Mucosa of descending colon (tissue), 3 donors: ENCODE results near the gene TACR3. TPM values are rescaled to one million over a fixed set of nuclear protein-coding genes. Genes with fewer than 3 reads are reported as not detected.
"Not testable (repeated sequence)": the region's sequence is repeated elsewhere in the genome, so short reads cannot be mapped to it uniquely, and the experiment has no call there.

ENCODE experiments used
- ATAC-seq: fragments of 200-7000 bp; cut with Tn5 transposase; one replicate; pipeline ENCODE4 v1.9.1; 2020; ENCODE audit warnings: mild to moderate bottlenecking, moderate library complexity
- DNase-seq, 3 donors: peaks; one replicate each; pipeline ENCODE4 v3.0.0-alpha.2; 2020
- H3K36me3 ChIP-seq: fragments of 200-600 bp; one replicate; pipeline ENCODE4 v1.8.0; 2021; ENCODE audit warnings: low read depth, mild to moderate bottlenecking
- H3K4me1 ChIP-seq: fragments of 200-600 bp; one replicate; pipeline ENCODE4 v1.8.0; 2021; ENCODE audit warnings: low read depth, mild to moderate bottlenecking
- H3K4me3 ChIP-seq: fragments of 200-600 bp; one replicate; pipeline ENCODE4 v1.8.0; 2021; ENCODE audit warnings: mild to moderate bottlenecking
- H3K9me3 ChIP-seq: fragments of 200-600 bp; one replicate; pipeline ENCODE4 v1.8.0; 2021; ENCODE audit warnings: mild to moderate bottlenecking
- CTCF ChIP-seq: fragments of 200-600 bp; IDR thresholded peaks from one replicate; pipeline ENCODE4 v1.8.0; 2022; ENCODE audit warnings: antibody characterized with exemption, mild to moderate bottlenecking
- intact Hi-C, 2 donors: fragments of 100-400 bp; cut with DNase I in 1 of 2; cut with micrococcal nuclease in 1 of 2; formaldehyde crosslinking; loops; one replicate each; pipeline versions ENCODE4 v1.11.0 to v1.11.1; 2022; cut with DNase I, micrococcal nuclease
- total RNA-seq, 3 donors: library from RNA; stranded (reverse); fragmentation: NEBNext Ultra II Directional in 2 of 3; extraction: Animal tissue kit (Norgen Biotek cat#: 25700) in 2 of 3; gene quantifications; one replicate each; pipeline versions ENCODE4 v1.2.1 to v1.2.4, GENCODE V29; 2021 to 2023
- donor health status: DM: no; HTN: no; CAD: no; lungs with moderate emphysema.
- donor health status: DM: no; HTN: no; CAD: no.
- donor health status: DM: no; HTN: yes; CAD: no.

TACR3 gene
- total RNA-seq, 3 donors from 2014 or later, result not detected

GRCh38 chr4:103721251-103721650, 1.5 kb upstream of the TACR3 start:
- no peak for TF ChIP-seq CTCF
- intact Hi-C loops, result no loop called here
- H3K4me1 ChIP-seq, result no peaks in the 10 kb centered on the region
- no peak for ATAC-seq
- DNase-seq, result no peak
- no peaks in the 10 kb centered on the region for H3K9me3 ChIP-seq
- H3K36me3 ChIP-seq, result no peaks in the 10 kb centered on the region
- no peak overlapping the region for H3K4me3 ChIP-seq

- Histone ChIP-seq H3K4me1 (no peaks in the 10 kb centered on the region), H3K4me3 (no peak overlapping the region), H3K36me3 (no peaks in the 10 kb centered on the region), H3K9me3 (no peaks in the 10 kb centered on the region)
- intact Hi-C loops, result no loop called here
- ATAC-seq, result no peak
- TF ChIP-seq CTCF, result no peak
- DNase-seq, result no peak
Measured at GRCh38 chr4:103720661-103721060, 876 bp upstream of the TACR3 start.

GRCh38 chr4:103719105-103719829, 518 bp downstream of the TACR3 start:
- intact Hi-C loops, result no loop called here
- ATAC-seq (no peak), DNase-seq (no peak)
- no peaks in the 10 kb centered on the region for H3K36me3 ChIP-seq
- H3K4me1 ChIP-seq, result no peaks in the 10 kb centered on the region
- no peaks in the 10 kb centered on the region for H3K9me3 ChIP-seq
- TF ChIP-seq CTCF, result no peak
- no peak overlapping the region for H3K4me3 ChIP-seq

- Histone ChIP-seq H3K4me1 (no peaks in the 10 kb centered on the region), H3K9me3 (peaks cover 17% of the 10 kb centered on the region), H3K36me3 (no peaks in the 10 kb centered on the region), H3K4me3 (no peak overlapping the region)
- ATAC-seq (no peak), DNase-seq (no peak)
- no peak for TF ChIP-seq CTCF
- intact Hi-C loops, result no loop called here
Measured at GRCh38 chr4:103692615-103693014, 27.2 kb downstream of the TACR3 start.

- H3K4me1 ChIP-seq, result no peaks in the 10 kb centered on the region
- ATAC-seq (no peak), DNase-seq (no peak)
- no peaks in the 10 kb centered on the region for H3K36me3 ChIP-seq
- intact Hi-C loops, result no loop called here
- H3K9me3 ChIP-seq, result peaks cover 21% of the 10 kb centered on the region
- H3K4me3 ChIP-seq, result no peak overlapping the region
- TF ChIP-seq CTCF, result no peak
Measured at GRCh38 chr4:103673983-103674382, 45.8 kb downstream of the TACR3 start.

- intact Hi-C loops, H3K9me3 ChIP-seq, H3K4me1 ChIP-seq, DNase-seq, H3K36me3 ChIP-seq, ATAC-seq, H3K4me3 ChIP-seq: not testable (repeated sequence)
Measured at GRCh38 chr4:103666764-103667163, 53.0 kb downstream of the TACR3 start.
